Tibial artery (tissue), 4 donors: Measurements from ENCODE around the gene SLAMF7.

Experiments
- DNase-seq, 2 donors: peaks; one replicate each; pipeline ENCODE4 v3.0.0-alpha.2; 2019
- H3K27ac ChIP-seq, 2 donors: fragments of 200-600 bp; sonication (generic) in 1 of 2; 1 replicate in 1 of 2; 2 replicates in 1 of 2; pipeline ENCODE4 v1.5.1; 2018 to 2019; ENCODE audit warnings: mild to moderate bottlenecking in 1 of 2
- H3K27me3 ChIP-seq, 2 donors: fragments of 200-600 bp; sonication (generic) in 1 of 2; one replicate each; pipeline versions ENCODE4 v1.5.1 to v1.6.0; 2016 to 2019
- H3K36me3 ChIP-seq, 3 donors: fragments of 200-600 bp; sonication (generic) in 2 of 3; one replicate each; pipeline ENCODE4 v1.5.1; 2016 to 2019; ENCODE audit warnings: mild to moderate bottlenecking in 2 of 3
- H3K4me1 ChIP-seq, 4 donors: fragments of 200-600 bp; sonication (generic) in 2 of 4; 1 replicate in 3 of 4; 2 replicates in 1 of 4; pipeline ENCODE4 v1.5.1; 2016 to 2019
- H3K4me3 ChIP-seq, 2 donors: fragments of 200-600 bp; sonication (generic) in 1 of 2; 1 replicate in 1 of 2; 2 replicates in 1 of 2; pipeline ENCODE4 v1.5.1; 2018 to 2019; ENCODE audit warnings: mild to moderate bottlenecking in 2 of 2
- H3K9me3 ChIP-seq, 3 donors: fragments of 200-600 bp; sonication (generic) in 1 of 3; one replicate each; pipeline ENCODE4 v1.5.1; 2016 to 2019
- intact Hi-C: fragments of 100-400 bp; cut with DNase I; formaldehyde crosslinking; loops from one replicate; pipeline ENCODE4 v1.15.0; 2023; ENCODE audit warnings: low total_unique reads
- TF ChIP-seq, protein P1 (sequence below), 2 experiments: fragments of 200-600 bp in 1 of 2; fragments of 450-650 bp in 1 of 2; IDR thresholded peaks; one replicate each; pipeline ENCODE4 v1.5.1; 2017 to 2019; ENCODE audit warnings: antibody characterized with exemption in 2 of 2, mild to moderate bottlenecking in 1 of 2, moderate library complexity in 1 of 2

The SLAMF7 gene

DNA sequence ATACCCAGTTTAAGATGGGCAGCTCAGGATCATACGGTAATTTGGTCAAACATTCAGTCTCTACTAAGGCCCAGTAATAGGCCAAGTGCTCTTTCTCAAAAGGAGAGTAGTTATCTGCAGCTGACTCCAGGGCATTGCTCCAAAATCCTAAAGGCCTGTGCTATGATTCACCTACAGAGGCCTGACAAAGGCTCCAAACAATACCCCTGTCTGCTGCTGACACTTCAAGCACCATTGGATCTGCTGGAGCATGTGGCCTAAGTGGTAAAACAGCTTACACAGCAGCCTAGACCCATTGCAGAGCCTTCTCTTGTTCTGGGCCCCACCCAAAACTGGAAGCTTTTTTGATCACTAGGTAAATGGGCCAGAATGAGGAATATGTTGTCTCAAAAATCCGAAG lies 22.8 kb downstream of the SLAMF7 start:
- H3K4me3 ChIP-seq = no peak overlapping the region
- no peaks in the 10 kb centered on the region for H3K9me3 ChIP-seq
- DNase-seq = no peak
- no peak overlapping the region for H3K27ac ChIP-seq
- no peaks in the 10 kb centered on the region for H3K36me3 ChIP-seq
- H3K27me3 ChIP-seq = no peaks in the 10 kb centered on the region
- TF ChIP-seq, protein P1, sequence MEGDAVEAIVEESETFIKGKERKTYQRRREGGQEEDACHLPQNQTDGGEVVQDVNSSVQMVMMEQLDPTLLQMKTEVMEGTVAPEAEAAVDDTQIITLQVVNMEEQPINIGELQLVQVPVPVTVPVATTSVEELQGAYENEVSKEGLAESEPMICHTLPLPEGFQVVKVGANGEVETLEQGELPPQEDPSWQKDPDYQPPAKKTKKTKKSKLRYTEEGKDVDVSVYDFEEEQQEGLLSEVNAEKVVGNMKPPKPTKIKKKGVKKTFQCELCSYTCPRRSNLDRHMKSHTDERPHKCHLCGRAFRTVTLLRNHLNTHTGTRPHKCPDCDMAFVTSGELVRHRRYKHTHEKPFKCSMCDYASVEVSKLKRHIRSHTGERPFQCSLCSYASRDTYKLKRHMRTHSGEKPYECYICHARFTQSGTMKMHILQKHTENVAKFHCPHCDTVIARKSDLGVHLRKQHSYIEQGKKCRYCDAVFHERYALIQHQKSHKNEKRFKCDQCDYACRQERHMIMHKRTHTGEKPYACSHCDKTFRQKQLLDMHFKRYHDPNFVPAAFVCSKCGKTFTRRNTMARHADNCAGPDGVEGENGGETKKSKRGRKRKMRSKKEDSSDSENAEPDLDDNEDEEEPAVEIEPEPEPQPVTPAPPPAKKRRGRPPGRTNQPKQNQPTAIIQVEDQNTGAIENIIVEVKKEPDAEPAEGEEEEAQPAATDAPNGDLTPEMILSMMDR (IDR thresholded peaks at IDR 0.05) = no peak
- no peaks in the 10 kb centered on the region for H3K4me1 ChIP-seq
- intact Hi-C loops = loop anchor here (5.0 kb wide), 1 partner anchor 580 kb away; no protein-coding TSS in a partner anchor

DNA sequence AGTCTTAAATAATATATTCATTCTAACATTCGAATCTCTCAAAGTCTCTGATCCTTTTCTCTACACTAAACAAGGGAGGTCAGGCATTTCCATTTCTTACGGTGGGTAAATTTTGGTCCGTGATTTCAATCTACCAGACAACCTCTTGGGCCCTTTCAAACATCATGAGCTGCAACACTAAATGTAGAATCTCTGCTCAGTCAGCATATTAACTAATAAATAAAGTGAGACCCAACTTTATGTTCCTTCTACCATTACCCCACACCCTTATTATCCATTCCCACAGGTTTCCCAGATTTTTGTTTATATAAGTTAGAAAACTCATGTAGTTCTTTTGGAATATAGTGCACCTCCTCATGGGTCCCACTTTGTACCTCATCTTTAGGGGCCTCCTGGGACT lies 24.9 kb downstream of the SLAMF7 start:
- peaks cover 0 to 8% (median 0%) of the 10 kb centered on the region in 4 donors for H3K4me1 ChIP-seq
- H3K27me3 ChIP-seq = no peaks in the 10 kb centered on the region
- intact Hi-C loops = loop anchor here (5.0 kb wide), 1 partner anchor 578 kb away; no protein-coding TSS in a partner anchor
- H3K36me3 ChIP-seq = no peaks in the 10 kb centered on the region
- TF ChIP-seq, protein P1 (IDR thresholded peaks at IDR 0.05) = no peak
- H3K27ac ChIP-seq = no peak overlapping the region
- no peak for DNase-seq
- H3K9me3 ChIP-seq = no peaks in the 10 kb centered on the region
- H3K4me3 ChIP-seq = no peak overlapping the region

DNA sequence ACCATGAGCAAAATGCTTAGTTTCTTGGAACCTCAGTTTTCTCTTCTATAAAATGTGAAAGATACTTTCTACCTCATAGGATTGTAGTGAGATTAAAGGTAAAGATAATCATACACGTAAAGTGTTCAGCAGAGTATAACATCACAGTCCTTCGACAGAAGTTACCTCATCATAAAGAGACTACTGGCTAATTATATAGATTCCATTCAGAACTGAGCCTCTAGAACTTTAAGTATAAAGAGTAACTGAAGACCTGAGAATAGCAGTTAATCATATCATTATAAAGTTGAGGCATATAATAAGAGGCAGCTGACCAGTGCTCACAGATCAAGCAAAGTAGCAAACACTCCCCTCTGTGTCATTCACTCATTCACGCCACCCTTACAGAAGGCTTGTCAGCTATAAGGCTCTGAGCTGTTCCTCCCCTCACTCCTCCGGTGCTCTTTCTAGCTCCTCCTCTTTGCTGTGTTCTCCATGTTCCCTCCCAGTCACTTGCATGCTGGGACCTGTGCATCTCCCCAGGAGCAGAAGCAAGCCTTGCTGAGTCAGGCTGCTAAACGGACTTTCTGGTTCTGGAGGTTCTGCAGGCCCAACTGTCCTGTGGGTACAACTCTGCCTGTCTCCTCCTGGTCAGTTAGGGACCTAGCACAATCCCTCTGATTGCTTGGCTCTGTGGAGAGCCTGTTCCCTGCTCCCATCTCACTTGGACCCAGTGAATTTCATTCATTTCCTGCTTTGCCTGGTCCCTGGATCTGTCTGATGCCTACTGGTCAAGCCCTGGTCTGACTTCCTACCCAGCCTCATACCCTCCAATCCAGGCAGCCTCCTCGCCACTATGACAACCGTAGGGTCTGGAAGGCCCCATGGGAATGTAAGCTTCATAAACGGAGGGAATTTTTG lies 28.6 kb downstream of the SLAMF7 start:
- Histone ChIP-seq H3K27me3 (no peaks in the 10 kb centered on the region), H3K36me3 (no peaks in the 10 kb centered on the region), H3K9me3 (no peaks in the 10 kb centered on the region), H3K4me3 (no peak overlapping the region), H3K27ac (no peak overlapping the region), H3K4me1 (peaks cover 0 to 8% (median 0%) of the 10 kb centered on the region in 4 donors)
- intact Hi-C loops = no loop called here
- DNase-seq = no peak
- TF ChIP-seq, protein P1 (IDR thresholded peaks at IDR 0.05) = no peak

DNA sequence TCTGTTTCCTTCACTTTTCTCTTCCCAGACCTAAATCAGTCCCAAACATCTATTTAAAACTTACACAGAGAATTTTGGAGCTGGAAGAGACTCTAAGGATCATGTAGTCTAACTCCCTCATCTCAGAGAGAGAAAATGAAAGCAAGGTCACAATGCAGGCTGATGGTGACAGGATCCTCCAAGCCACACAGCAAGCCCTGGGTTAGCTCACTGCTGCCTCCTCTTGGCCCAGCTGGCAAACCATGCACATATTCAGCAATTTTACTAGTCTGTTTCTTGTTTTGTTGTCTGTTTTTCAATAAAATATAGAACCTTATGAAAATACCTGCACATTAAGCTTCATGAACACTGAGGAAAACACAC lies 29.2 kb downstream of the SLAMF7 start:
- TF ChIP-seq, protein P1 (IDR thresholded peaks at IDR 0.05) = no peak
- no peak overlapping the region for H3K4me3 ChIP-seq
- peaks cover 0 to 8% (median 0%) of the 10 kb centered on the region in 4 donors for H3K4me1 ChIP-seq
- H3K27ac ChIP-seq = no peak overlapping the region
- no peaks in the 10 kb centered on the region for H3K36me3 ChIP-seq
- H3K27me3 ChIP-seq = no peaks in the 10 kb centered on the region
- intact Hi-C loops = no loop called here
- no peak for DNase-seq
- no peaks in the 10 kb centered on the region for H3K9me3 ChIP-seq

DNA sequence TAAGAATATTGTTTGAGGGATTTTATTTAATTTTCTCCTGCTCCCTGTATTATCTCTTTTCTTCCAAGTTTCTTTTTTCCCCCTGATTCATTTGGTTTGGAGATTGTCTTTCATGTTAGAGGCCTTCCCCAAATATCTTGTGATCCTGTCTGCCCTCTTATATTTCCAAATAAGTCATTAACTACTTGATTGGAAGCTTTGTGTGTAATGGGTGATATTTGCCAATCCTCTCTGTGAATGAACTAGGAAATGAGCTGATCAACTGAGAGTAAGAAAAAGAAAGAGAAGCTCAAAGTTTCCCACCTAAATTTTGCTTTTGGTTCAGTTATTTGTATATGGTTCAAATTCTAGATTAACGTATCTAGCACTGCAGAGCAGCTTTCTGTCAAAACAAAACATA lies 33.3 kb downstream of the SLAMF7 start:
- TF ChIP-seq, protein P1 (IDR thresholded peaks at IDR 0.05) = no peak

More for the DNA sequence above, 33.3 kb downstream of the SLAMF7 start:
- Histone ChIP-seq H3K4me3 (no peak overlapping the region), H3K27me3 (no peaks in the 10 kb centered on the region), H3K27ac (no peak overlapping the region), H3K4me1 (peaks cover 0 to 8% (median 0%) of the 10 kb centered on the region in 4 donors), H3K36me3 (no peaks in the 10 kb centered on the region), H3K9me3 (no peaks in the 10 kb centered on the region)
- intact Hi-C loops = no loop called here
- no peak for DNase-seq
